Right forelimb (tissue), 1 donor: ENCODE measurements around the gene PODN.

Source experiments
- DNase-seq: peaks from one replicate; pipeline ENCODE4 v3.0.0-alpha.2; 2018

The PODN gene

DNA sequence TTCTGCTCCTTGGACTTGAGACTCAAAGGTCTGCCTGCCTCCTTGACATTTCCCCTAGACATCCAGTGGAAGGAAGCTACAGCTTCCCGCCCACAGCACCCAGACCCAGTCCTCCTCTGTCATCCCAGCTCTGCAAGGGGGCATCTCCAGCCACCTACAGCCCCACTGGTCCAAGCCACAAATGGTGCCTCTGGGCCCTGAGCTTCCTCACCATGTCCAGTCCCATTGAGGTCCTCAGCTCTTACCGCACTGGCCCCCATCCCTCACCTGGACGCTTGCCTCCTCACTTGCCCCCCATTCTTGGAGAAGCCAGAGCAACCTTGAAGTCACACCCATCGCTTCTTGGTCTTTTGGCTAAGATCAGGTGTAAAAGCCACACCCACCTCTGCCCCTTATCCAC lies 13.2 kb downstream of the PODN start:
- DNase-seq: no peak

- peak; percentile 37 for DNase-seq
Measured at GRCh38 chr1:53075761-53076163, 13.7 kb downstream of the PODN start.

DNA sequence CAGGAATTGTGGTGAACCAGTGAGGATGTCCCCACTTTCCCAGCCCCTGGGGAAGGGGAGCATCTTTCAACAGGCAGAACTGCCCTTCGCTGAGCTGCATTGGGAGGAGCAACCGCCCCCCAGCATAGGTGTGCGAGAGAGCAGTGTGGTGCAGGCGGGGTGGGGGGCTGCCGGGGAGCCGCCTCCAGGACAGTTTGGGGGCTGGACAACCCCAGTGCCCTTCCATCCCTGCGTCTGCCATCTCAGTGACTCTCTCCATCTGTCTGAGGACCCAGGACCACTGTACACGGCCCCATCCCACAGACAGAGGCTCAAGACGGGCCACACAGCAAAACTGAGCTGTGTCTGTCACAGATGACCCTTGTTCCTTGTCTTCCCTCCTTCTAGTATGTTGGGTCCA lies 14.2 kb downstream of the PODN start:
- DNase-seq: no peak

- DNase-seq: no peak
Measured at GRCh38 chr1:53076721-53077598, 14.9 kb downstream of the PODN start.

- no peak for DNase-seq
Measured at GRCh38 chr1:53077599-53077965, 15.6 kb downstream of the PODN start.

GRCh38 chr1:53078333-53079101 lies 16.5 kb downstream of the PODN start:
- no peak for DNase-seq

GRCh38 chr1:53079251-53079650 lies 17.2 kb downstream of the PODN start:
- DNase-seq: no peak

GRCh38 chr1:53080041-53080440 lies 18.0 kb downstream of the PODN start:
- DNase-seq: no peak

DNA sequence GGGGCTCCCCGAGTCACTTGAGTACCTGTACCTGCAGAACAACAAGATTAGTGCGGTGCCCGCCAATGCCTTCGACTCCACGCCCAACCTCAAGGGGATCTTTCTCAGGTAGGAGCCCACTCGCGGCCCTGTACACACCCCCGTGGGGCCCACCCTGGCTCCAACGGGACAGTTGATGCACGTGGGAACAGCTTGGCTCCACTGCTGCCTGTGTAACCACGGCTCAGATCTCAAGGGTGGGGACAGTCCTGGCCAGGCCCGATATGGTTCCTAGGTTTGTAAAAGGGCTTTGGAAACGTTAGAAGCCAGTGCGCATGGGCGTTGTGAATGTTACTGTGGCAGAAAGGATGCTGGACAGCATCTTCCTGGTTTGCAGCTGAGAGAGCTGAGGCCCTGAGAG lies 18.8 kb downstream of the PODN start:
- DNase-seq: no peak

DNA sequence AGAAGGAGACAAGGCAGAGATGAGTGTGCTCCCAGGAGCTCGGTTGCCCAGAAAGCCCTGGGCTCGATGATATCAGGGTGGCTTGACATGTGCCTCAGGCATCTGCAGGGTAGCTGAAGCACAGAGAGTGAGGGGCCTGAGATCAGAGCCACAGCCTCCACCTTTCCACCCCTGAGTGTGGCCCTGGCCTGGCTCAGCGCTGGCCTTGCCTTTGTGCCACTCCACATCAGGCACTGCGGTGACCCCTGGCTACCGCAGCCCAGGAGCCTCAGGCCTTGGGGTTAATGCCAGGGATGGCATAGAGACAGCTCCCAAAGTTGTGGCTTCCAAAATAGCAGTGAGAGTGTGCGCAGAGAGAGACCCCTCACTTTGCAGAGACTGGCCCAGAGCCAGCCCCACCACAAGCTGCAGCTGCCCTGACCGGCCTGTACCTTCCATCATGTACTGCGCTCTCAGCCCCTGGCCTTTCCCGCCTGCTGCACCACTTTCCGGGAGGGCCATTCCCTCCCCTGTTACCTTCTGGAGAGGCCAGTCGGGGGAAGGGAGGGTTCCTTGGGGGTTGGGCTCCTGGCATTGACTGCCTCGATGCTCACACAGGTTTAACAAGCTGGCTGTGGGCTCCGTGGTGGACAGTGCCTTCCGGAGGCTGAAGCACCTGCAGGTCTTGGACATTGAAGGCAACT lies 19.5 kb downstream of the PODN start:
- no peak for DNase-seq

DNA sequence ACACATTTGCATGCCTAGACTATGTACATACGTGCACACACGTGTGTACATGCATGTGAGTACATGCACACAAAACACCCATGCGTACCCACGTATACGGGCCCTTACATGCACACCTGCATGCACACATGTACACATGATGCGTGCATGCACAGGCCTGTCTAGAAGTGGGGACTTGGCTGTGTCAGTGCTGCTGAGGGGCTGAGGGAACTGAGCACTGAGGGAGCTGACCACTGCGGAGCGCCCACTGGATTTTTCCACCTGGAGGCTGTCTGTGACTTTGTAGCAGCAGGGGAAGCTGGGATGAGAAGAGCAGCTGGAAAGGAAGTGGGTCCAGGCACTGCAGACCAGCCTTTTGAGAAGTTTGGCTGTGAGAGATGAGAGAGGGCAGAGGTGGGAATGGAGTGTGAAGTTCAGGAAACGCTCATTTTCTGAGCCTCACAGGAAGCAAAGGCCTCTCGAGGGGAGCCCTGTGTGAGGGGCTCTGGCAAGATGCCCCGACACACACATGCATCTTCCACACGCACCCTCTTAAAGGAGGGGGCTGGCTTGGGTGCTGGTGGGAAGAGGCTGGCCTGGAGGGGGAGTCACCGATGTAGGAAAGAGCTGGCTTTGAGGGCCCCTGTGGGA lies 20.9 kb downstream of the PODN start:
- DNase-seq: no peak

DNA sequence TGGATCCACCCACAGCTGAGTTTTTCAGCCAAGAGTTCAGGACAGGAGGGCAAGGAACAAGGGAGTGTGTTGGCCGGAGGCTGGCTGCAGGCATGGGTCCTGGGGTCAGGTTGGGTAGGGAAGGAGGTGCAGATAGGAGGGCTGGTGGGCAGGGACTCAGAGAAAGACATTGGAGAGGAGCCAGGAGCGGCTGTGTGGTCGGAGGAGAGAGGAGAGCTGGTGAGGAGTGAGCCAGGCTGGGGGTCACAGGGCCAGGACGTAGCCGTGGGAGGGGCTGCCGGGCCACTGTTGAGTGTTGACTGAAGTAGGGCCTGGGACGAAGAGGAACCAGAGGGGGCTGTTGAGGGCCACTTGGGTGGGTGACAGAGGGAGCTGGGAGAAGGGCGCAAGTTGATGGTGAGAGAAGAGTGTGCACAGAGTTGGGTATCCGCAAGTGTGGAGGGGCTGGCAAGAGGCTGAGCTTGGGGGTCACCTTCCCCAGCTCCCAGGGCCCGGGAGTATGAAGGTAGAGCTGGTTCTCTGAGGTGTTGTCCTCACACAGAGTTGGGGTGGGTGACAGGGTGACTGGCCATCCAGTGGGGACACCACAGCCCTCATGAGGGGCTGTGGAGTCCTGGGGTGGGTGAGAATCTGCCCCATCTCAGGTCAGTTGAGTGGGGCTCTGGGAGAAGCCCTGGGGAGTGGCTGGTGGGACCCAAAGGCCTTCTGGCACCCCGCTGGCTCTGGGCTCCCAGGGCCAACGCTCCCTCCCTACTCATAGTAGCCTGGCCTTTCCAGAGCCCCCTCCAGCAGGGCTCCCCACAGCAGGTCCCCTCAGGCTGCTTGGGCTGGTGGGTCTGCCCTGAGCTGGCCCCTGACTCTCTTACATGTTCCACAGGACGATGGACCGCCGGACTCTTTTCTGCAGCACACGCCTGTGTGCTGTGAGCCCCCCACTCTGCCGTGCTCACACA lies 21.9 kb downstream of the PODN start:
- no peak for DNase-seq

- DNase-seq: no peak
Measured at GRCh38 chr1:53084589-53084971, 22.6 kb downstream of the PODN start.

DNA sequence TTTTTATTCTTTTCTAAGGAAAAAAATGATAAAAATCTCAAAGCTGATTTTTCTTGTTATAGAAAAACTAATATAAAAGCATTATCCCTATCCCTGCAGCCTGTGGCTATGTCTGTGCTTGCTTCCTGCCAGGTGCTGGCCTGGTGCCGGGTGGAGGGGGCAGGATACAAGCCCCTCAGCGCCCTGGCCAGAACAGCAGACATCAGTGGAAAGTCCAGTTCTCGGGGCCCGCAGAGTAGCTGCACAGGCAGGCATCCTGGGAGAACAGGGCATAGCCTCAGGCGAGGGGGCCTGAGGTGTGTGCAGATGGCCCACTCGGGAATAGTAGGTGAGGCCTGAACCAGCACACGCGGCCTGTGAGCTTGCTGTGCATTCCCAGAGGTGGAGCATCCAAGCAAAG lies 23.4 kb downstream of the PODN start:
- no peak for DNase-seq

DNA sequence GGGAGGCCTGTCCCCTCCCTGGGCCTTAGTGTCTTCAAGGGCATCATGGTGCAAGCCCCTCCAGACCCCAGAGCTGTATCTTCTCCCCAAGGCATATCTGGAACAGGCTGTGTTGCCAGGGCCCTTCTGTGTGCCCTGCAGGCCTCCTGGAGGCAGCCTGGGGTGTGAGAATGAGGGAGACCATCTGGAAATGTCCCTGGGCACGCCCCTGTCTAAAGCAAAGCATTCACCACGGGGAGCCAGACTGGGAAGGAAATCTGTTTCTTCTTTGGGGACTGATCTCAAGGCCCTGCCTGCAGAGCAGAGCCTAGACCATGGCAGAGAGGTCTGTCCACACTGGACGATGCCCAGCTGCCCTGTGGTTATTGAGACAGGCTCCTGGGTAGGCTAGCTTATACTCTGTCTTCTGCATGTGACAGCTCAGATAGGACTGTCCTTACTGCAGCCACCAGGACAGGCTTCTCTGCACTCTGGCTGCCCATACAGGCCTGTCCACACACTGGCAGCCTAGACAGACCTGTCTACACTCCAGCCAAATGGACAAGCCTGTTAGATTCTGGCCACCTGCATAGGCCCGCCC lies 24.6 kb downstream of the PODN start:
- no peak for DNase-seq

DNA sequence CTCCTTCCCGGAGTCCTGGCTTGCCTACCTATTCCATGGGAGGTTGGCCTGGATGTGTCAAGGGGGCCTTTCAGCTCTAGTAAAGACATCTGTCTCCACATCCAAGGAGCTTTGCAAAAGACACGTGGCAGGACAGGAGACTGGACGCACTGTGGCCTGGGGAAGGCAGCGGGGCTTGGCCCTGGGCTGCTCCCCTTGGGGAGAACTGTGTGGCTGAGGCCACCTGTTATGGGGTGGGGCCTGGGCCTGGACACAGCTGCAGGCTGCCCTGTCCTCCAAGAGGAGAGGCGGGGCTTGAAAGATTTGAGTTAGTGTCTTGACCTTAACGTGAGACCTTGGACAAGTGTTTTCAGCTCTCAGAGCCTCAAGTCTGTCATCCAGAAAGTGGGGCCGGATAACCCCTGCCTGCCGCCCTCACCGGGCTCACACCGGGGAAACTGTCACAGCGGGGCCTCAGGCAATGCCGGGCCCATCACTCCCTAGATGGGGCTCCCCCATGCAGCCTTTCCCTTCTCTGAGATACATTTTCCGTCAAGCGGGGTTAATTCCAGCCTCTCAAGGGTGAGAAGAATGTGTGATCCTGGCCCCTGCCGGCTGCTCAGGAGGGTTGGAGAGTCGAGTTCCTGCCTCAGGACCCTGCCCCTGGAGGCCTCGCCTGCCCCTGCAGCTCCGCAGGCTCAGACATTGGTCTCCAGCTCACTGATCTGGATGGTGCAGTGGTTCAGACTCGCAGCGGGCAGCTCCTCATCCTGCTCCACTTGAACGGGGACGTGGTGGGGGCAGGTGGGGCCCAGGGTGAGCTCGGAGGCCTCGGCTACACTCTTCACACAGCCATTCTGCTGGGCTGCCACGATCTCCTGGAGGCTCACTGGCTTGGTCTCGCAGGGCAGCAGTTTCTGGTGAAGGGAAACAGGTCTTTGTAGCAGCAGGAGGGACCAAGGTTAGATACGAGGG lies 25.6 kb downstream of the PODN start:
- DNase-seq: no peak

DNA sequence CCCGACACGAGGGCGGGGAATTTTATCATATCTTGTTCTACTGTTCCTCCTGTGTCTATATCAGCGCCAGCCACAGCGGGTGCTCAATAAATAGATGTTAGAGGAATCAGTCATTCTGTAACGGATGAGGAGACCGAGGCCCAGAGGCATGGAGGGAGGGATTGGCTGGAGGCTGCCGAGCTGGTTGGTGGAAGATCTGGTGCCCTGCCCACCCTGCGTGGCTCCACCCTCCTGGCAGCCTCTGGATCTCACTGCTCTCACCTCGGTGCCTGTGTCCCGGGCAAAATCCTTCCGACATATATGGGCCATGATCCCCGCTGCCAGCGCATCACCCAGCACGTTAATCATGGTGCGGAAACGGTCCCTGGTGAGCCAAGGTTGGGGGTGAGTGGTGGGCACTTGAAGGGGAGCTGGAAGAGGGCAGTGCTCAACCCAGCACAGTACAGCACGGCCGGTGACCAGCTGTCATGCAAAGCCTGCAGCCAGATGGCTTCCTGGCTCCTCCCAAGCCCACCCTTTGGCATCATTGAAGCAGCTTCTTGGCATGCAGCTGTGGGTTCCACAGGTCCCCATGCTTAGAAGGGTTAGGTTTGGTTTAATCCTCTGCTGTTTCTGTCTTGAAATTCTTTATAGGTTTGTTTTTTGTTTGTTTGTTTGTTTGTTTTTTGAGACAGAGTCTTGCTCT lies 26.7 kb downstream of the PODN start:
- no peak for DNase-seq

DNA sequence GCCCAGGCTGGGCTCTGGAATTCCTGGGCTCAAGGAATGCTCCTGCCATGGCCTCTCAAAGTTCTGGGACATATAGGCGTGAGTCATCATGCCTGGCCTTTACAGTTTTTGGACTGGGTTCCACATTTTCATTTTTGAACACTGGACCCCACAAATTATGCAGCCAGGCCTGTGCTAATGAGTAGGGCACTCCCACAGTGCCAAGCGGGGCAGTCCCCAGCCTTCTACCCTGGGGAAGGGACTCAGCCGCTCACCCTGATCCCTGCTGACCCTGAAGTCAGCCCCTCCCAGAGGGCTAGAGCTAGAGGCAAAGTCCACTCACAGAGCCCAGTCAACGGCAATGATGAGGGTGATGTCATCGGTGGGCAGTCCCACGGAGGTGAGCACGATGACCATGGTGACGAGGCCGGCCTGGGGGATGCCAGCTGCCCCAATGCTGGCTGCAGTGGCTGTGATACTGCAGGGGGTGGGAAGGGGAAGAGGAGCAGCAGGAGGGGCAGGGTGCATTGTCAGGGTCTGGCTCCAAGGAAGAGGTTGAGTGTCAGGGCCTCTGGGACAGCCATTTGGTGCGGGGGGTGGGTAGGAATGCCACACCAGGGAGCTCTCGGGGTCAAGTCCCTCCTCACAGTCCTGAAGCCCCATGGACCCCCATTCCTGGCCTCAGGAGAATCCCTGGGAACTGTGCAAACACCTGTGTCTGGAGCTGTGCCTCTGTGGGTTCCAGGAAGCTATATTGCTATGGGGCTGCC lies 27.6 kb downstream of the PODN start:
- DNase-seq: no peak
